KOPT-K1 (cell line): ENCODE measurements around the gene ZNF280B.
"Not testable (repeated sequence)": the region's sequence is repeated elsewhere in the genome, so short reads cannot be mapped to it uniquely, and the experiment has no call there.

Experiments
- H3K27ac ChIP-seq: fragments of 200-600 bp; sonication (generic); 2 replicates; pipeline ENCODE4 v1.5.1; 2016; ENCODE audit warnings: antibody characterized with exemption, mild to moderate bottlenecking, low read depth, low read length; ENCODE audit not compliant: poor library complexity, severe bottlenecking
- H3K36me3 ChIP-seq: fragments of 200-600 bp; sonication (generic); 2 replicates; pipeline ENCODE4 v1.5.1; 2017; ENCODE audit warnings: antibody characterized with exemption, mild to moderate bottlenecking, low read length, moderate library complexity; ENCODE audit not compliant: insufficient read depth
- H3K9me3 ChIP-seq: fragments of 200-600 bp; sonication (generic); 2 replicates; pipeline ENCODE4 v1.5.1; 2017; ENCODE audit warnings: antibody characterized with exemption, low read length, mild to moderate bottlenecking; ENCODE audit not compliant: insufficient read depth, poor library complexity, severe bottlenecking

The ZNF280B gene

DNA sequence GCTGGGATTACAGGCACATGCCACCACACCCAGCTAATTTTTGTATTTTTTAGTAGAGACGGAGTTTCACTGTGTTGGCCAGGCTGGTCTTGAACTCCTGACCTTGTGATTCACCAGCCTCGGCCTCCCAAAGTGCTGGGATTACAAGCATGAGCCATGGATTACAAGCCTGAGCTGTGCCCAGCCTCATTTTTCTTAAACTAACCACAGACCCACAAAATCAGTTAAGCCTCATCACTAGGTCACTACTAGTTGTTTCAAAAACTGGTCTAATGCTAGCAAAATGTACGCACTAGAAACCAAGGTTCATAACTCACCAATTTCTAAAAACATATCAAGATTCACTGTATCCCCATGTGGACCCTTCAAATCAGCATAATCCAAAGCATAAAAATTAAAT, 17.0 kb downstream of the ZNF280B start:
- H3K27ac ChIP-seq, H3K9me3 ChIP-seq: not testable (repeated sequence)
- H3K36me3 ChIP-seq = peaks cover 53% of the 10 kb centered on the region

- peaks cover 61% of the 10 kb centered on the region for H3K36me3 ChIP-seq
- no peaks in the 10 kb centered on the region for H3K9me3 ChIP-seq
- no peak overlapping the region for H3K27ac ChIP-seq
These were observed 19.8 kb downstream of the ZNF280B start for GRCh38 chr22:22488736-22489135.

GRCh38 chr22:22487869-22488597, 20.5 kb downstream of the ZNF280B start:
- peaks cover 56% of the 10 kb centered on the region for H3K36me3 ChIP-seq
- H3K27ac ChIP-seq = no peak overlapping the region
- H3K9me3 ChIP-seq = no peaks in the 10 kb centered on the region

DNA sequence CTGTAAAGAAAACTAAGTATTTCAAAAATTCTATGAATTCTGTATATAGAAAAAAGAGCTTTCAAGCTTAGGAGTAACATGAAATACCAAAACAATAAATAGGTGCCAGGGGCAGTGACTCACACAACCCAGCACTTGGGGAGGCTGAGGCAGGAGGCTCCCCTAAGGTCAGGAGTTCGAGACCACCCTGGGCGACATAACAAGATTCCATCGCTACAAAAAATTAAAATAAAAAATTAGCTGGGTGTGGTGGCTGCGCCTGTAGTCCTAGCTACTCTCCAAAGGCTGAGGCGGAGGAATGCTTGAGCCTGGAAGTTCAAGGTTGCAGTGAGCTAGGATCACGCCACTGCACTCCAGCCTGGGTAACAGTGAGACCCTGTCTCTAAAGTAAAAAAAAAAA, 21.5 kb downstream of the ZNF280B start:
- Histone ChIP-seq H3K27ac (no peak overlapping the region), H3K9me3 (no peaks in the 10 kb centered on the region), H3K36me3 (peaks cover 50% of the 10 kb centered on the region)

- Histone ChIP-seq H3K36me3 (peaks cover 43% of the 10 kb centered on the region; the same call in 1 of the 2 replicates), H3K27ac (no peak overlapping the region), H3K9me3 (no peaks in the 10 kb centered on the region)
These were observed 22.2 kb downstream of the ZNF280B start for GRCh38 chr22:22486132-22486899.

DNA sequence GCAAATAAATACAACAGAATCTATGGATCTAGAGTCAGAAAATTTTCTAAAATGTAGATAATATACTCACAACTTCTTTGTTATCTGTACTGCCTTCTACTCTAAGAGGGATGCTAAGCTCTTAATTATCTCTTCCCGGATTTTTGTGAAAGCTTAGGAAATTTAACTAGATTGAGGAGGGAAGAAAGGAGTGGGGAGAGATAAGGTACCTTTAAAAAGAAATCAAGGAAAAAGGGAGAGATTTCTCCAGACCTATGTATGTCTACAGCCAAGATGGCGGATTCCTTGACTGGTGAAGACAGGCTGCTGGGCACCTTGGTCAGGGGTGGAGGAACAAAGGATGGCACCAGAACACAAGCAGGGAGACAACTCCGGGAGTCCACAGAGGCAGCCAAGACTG, 23.0 kb downstream of the ZNF280B start:
- Histone ChIP-seq H3K36me3 (peaks cover 35% of the 10 kb centered on the region; the same call in 1 of the 2 replicates), H3K9me3 (no peaks in the 10 kb centered on the region), H3K27ac (no peak overlapping the region)

DNA sequence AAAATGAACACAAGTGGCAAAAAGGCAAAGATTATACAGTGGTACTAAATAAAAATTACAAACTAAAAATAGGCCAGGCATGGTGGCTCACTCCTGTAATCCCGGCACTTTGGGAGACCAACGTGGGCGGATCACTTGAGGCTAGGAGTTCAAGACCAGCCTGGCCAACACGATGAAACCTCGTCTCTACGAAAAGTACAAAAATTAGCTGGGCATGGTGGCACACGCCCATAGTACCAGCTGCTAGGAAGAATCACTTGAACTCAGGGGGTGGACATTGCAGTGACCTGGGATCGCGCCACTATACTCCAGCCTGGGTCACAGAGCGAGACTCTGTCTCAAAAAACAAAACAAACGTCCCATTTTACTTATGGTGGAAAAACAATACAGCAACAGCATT, 24.5 kb downstream of the ZNF280B start:
- peaks cover 30% of the 10 kb centered on the region; the same call in 1 of the 2 replicates for H3K36me3 ChIP-seq

DNA sequence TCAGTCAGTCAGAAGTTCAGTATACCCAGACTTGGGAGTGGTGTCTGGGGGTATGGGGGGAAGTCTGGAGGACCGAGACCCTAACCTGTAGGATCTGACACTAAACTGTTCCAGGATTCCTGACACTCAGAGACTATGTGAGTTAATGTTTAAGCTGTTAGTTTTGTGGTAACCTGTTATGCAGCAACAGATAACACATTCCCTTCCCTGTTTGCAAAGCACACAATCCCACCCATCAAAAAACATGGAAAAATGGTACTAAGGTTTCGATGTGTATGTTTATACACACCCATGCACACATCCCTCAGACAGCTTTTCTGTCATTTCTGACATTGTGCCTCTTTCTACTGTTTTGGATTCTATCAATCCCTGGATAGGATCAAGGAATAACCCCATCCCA, 27.6 kb downstream of the ZNF280B start:
- H3K9me3 ChIP-seq = no peaks in the 10 kb centered on the region
- H3K27ac ChIP-seq = no peak overlapping the region
- peaks cover 6% of the 10 kb centered on the region; the same call in 1 of the 2 replicates for H3K36me3 ChIP-seq

More for the DNA sequence above, 24.5 kb downstream of the ZNF280B start:
- H3K27ac ChIP-seq = no peak overlapping the region
- H3K9me3 ChIP-seq = no peaks in the 10 kb centered on the region

- no peaks in the 10 kb centered on the region for H3K9me3 ChIP-seq
- no peak overlapping the region for H3K27ac ChIP-seq
- H3K36me3 ChIP-seq = no peaks in the 10 kb centered on the region
These were observed 28.5 kb downstream of the ZNF280B start for GRCh38 chr22:22479999-22480532.

GRCh38 chr22:22479116-22479515, 29.4 kb downstream of the ZNF280B start:
- no peak overlapping the region for H3K27ac ChIP-seq
- no peaks in the 10 kb centered on the region for H3K36me3 ChIP-seq
- no peaks in the 10 kb centered on the region for H3K9me3 ChIP-seq

DNA sequence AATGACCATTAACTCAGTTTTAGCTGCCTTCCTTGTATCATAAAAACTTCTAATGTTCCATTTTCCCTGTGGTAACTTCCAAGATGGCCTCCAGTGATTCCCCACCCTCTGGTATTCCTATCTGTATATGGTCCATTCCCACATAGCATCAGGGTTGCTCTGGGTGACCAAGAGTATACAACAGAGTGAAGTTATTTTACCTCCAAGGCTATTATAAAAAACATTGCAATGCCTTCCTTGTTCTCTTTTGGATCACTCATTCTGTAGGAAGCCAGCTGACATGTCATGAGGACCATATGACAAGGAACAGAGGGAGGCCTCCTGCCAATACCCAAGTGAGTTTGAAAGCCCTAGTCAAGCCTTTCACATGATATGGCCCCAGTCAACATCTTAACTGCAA, 30.1 kb downstream of the ZNF280B start:
- Histone ChIP-seq H3K9me3 (no peaks in the 10 kb centered on the region), H3K36me3 (no peaks in the 10 kb centered on the region), H3K27ac (no peak overlapping the region)

DNA sequence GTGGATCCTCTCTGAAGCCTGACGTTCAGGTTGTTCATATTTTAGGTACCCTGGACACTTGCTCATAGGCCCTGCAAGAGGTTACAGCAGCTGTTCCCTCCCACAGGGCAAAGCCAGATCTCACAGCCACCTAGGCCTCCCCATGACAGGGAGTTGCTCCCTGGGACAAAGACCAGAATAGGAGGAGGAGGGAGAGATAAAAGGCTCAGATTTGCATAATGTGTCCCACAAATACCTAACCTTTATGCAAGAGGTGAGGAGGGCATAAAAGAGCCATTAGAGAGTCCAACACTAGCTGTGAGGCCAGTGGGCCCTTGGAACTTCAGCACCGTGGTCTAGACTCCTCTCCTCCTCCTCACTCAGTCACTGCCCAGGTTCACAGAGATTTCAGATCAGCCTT, 33.8 kb downstream of the ZNF280B start:
- Histone ChIP-seq H3K36me3 (no peaks in the 10 kb centered on the region), H3K27ac (no peak overlapping the region), H3K9me3 (peaks cover 3% of the 10 kb centered on the region)

DNA sequence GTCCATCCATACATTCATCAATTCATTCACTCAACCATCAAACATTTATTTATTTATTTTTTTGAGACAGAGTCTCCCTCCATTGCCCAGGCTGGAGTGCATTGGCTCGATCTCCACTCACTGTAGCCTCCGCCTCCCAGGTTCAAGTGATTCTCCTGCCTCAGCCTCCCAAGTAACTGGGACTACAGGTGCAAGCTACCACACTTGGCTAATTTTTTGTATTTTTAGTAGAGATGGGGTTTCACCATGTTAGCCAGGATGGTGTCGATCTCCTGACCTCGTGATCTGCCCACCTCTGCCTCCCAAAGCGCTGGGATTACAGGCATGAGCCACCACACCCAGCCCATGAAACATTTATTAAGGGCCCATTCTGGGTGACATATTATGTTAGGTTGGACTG, 37.4 kb downstream of the ZNF280B start:
- not testable (repeated sequence) for H3K36me3 ChIP-seq, H3K27ac ChIP-seq
- H3K9me3 ChIP-seq = peaks cover 17% of the 10 kb centered on the region

- H3K9me3 ChIP-seq = peaks cover 17% of the 10 kb centered on the region
- no peak overlapping the region for H3K27ac ChIP-seq
- no peaks in the 10 kb centered on the region for H3K36me3 ChIP-seq
These were observed 39.0 kb downstream of the ZNF280B start for GRCh38 chr22:22469527-22469926.

GRCh38 chr22:22468794-22469469, 39.6 kb downstream of the ZNF280B start:
- H3K36me3 ChIP-seq, H3K27ac ChIP-seq: not testable (repeated sequence)
- H3K9me3 ChIP-seq = peaks cover 17% of the 10 kb centered on the region
